ENCODE data around the gene GIT1. TPM values are rescaled to one million over a fixed set of nuclear protein-coding genes. Genes with fewer than 3 reads are reported as not detected.

GIT1 gene
- 23.0 and 31.9 TPM in 2 replicates for total RNA-seq

GRCh38 chr17:29589524-29590410 is at the start of gene GIT1:
TSS of gene GIT1 (minus strand) at chr17:29589648. CDS start at chr17:29589378, 270 bp downstream.

GRCh38 chr17:29622337-29623282 is 33.2 kb upstream of the GIT1 start, which contains the start of gene CORO6:
TSS of gene CORO6 (minus strand) at chr17:29622912. CDS start at chr17:29621421, 1,491 bp downstream.

GRCh38 chr17:29592850-29593551 is 3.6 kb upstream of the GIT1 start, which contains the start of gene ANKRD13B:
TSS of gene ANKRD13B (plus strand) at chr17:29593132. CDS start at chr17:29593622, 490 bp downstream.

GRCh38 chr17:29568331-29569244 is 20.9 kb downstream of the GIT1 start, which contains the start of gene TP53I13:
TSS of gene TP53I13 (plus strand) at chr17:29568701. CDS start at chr17:29568759, 58 bp downstream.

GRCh38 chr17:29566473-29567303 is 22.8 kb downstream of the GIT1 start, which contains the start of gene ABHD15:
TSS of gene ABHD15 (minus strand) at chr17:29567037. CDS start at chr17:29566966, 71 bp downstream.

Other genes starting within 250 kb of the GIT1 start
- gene TAOK1, start 199.3 kb downstream of the GIT1 start, total RNA-seq = 57.6 and 65.6 TPM in 2 replicates
- 11.1 and 19.7 TPM in 2 replicates for gene ABHD15, start 22.6 kb downstream of the GIT1 start, total RNA-seq
- 52.7 and 80.1 TPM in 2 replicates for gene TP53I13, start 20.9 kb downstream of the GIT1 start, total RNA-seq
- 7.0 and 19.5 TPM in 2 replicates for gene ANKRD13B, start 3.5 kb upstream of the GIT1 start, total RNA-seq
- 12.1 and 21.3 TPM in 2 replicates for gene CORO6, start 33.3 kb upstream of the GIT1 start, total RNA-seq